ENCODE measurements around the gene PAF1. TPM values are rescaled to one million over a fixed set of nuclear protein-coding genes. Genes with fewer than 3 reads are reported as not detected.

The PAF1 gene
- total RNA-seq, 1 experiment from 2014 or later, result 53.5 TPM

GRCh38 chr19:39347332-39348164, 43.4 kb downstream of the PAF1 start:
- no peak overlapping the region for H2AFZ ChIP-seq (ENCODE audit: low read depth, low read length, poor library complexity, severe bottlenecking)
- peaks cover 14 to 41% of the 10 kb centered on the region in 2 experiments for H3K36me3 ChIP-seq (ENCODE audit: control insufficient read depth in 1 of 2, insufficient read depth in 2 of 2, low read length in 2 of 2)
- BruUV-seq (replicated peaks), result no TSS peak
- TF ChIP-seq ZFX (IDR thresholded peaks at IDR 0.05) (no peak), SP1 (IDR thresholded peaks at IDR 0.05; ENCODE audit: low read depth) (no peak), MAX (IDR thresholded peaks at IDR 0.05) (no peak), CTCF (IDR thresholded peaks at IDR 0.05 in 2 of 3, conservative IDR thresholded peaks at IDR 0.05 in 1 of 3; ENCODE audit: borderline replicate concordance in 1 of 3, insufficient read depth in 1 of 3, low read depth in 2 of 3, low read length in 2 of 3) (no peak), POLR2AphosphoS5 (IDR thresholded peaks at IDR 0.05; ENCODE audit: low read depth, low read length) (no peak), JUND (IDR thresholded peaks at IDR 0.05) (no peak), EGR1 (IDR thresholded peaks at IDR 0.05; ENCODE audit: low read depth) (no peak), FOSL1 (IDR thresholded peaks at IDR 0.05; ENCODE audit: low read depth) (no peak), EZH2phosphoT487 (IDR thresholded peaks at IDR 0.05; ENCODE audit: borderline replicate concordance) (no peak), REST (IDR thresholded peaks at IDR 0.05; ENCODE audit: low read depth) (no peak), RAD21 (IDR thresholded peaks at IDR 0.05; ENCODE audit: low read depth) (no peak), CBX3 (IDR thresholded peaks at IDR 0.05; ENCODE audit: low read depth) (no peak), ZNF274 (IDR thresholded peaks at IDR 0.05; ENCODE audit: low read depth, low read length) (no peak)
- H3K4me1 ChIP-seq (ENCODE audit: control insufficient read depth in 1 of 2, insufficient read depth in 2 of 2, low read length in 2 of 2), result peaks cover 4 to 10% of the 10 kb centered on the region in 2 experiments; a peak in 3 of 4 replicates
- intact Hi-C loops (cut with micrococcal nuclease), result no loop called here
- ATAC-seq (no peak), DNase-seq (ENCODE audit: low read depth, low spot score) (no peak)
- no peaks in the 10 kb centered on the region for H3K9me2 ChIP-seq (ENCODE audit: insufficient read depth)
- no peak overlapping the region for H3K27ac ChIP-seq (ENCODE audit: low read depth, low read length)
- RAD21 ChIA-PET (ENCODE audit: low non-redundant PET in 1 of 2, low total read pairs in 2 of 2, uncharacterized antibody in 2 of 2, unreplicated experiment in 2 of 2), result no interaction called here
- no peak overlapping the region for H3K4me3 ChIP-seq (replicated peaks in 1 of 2; ENCODE audit: low read depth in 1 of 2, low read length in 2 of 2)
- no peak overlapping the region for H3K9ac ChIP-seq (ENCODE audit: low read length)
- peaks cover 93% of the 10 kb centered on the region for H3K79me2 ChIP-seq (ENCODE audit: insufficient read depth, low read length)
- H3K4me2 ChIP-seq (ENCODE audit: low read length), result no peak overlapping the region
- H3K9me3 ChIP-seq (ENCODE audit: control insufficient read depth in 1 of 2, insufficient read depth in 1 of 2, low read depth in 1 of 2, low read length in 2 of 2), result no peaks in the 10 kb centered on the region
- peaks cover 4% of the 10 kb centered on the region; the same call in 1 of the 2 replicates for H4K20me1 ChIP-seq (ENCODE audit: insufficient read depth)
- POLR2A ChIA-PET, result no interaction called here
- CTCF ChIA-PET, result no interaction called here
- H3K27me3 ChIP-seq (ENCODE audit: insufficient read depth, low read length), result no peaks in the 10 kb centered on the region
